PC-9 (cell line): Measurements from ENCODE around the gene RXRA. TPM values are rescaled to one million over a fixed set of nuclear protein-coding genes. Genes with fewer than 3 reads are reported as not detected.

Source experiments
- BruUV-seq: library from RNA; stranded (reverse); fragments of 400-500 nt; replicated peaks from 2 replicates; lab custom pipeline; 2021; lab: Mats Ljungman, UMichigan
- CTCF ChIA-PET: fragments of 300-600 bp; sonication (Branson Sonifier 250); formaldehyde crosslinking; loops from one replicate; lab custom pipeline; 2022; ENCODE audit warnings: antibody characterized with exemption; lab: Charles Lee
- POLR2A ChIA-PET: fragments of 300-600 bp; sonication (Branson Sonifier 250); formaldehyde crosslinking; loops from one replicate; lab custom pipeline; 2022; ENCODE audit warnings: antibody characterized with exemption; ENCODE audit not compliant: unreplicated experiment; lab: Charles Lee
- DNase-seq, 2 experiments: peaks; one replicate each; pipeline versions ENCODE4 v3.0.0 to v3.0.0-alpha.2; 2015 to 2022; ENCODE audit warnings: mixed read lengths in 1 of 2
- H2AFZ ChIP-seq: fragments of 200-600 bp; sonication (generic); 2 replicates; pipeline ENCODE4 v1.8.1; 2017; ENCODE audit warnings: antibody characterized with exemption
- H3F3A ChIP-seq: fragments of 200-600 bp; sonication (generic); 2 replicates; pipeline ENCODE4 v1.8.1; 2017; ENCODE audit warnings: antibody characterized with exemption, mild to moderate bottlenecking, low read depth; ENCODE audit not compliant: insufficient read depth
- H3K27ac ChIP-seq: fragments of 200-600 bp; sonication (generic); 2 replicates; pipeline ENCODE4 v1.6.1; 2016; ENCODE audit warnings: mixed run types
- H3K27me3 ChIP-seq: fragments of 200-600 bp; sonication (generic); 2 replicates; pipeline ENCODE4 v1.6.1; 2016; ENCODE audit warnings: low read depth, mixed run types; ENCODE audit not compliant: insufficient read depth
- H3K36me3 ChIP-seq: fragments of 200-600 bp; sonication (generic); 2 replicates; pipeline ENCODE4 v1.6.1; 2016; ENCODE audit warnings: low read depth, mixed run types
- H3K4me1 ChIP-seq: fragments of 200-600 bp; sonication (generic); replicated peaks from 2 replicates; pipeline ENCODE4 v1.6.1; 2016; ENCODE audit warnings: mixed run types; ENCODE audit not compliant: insufficient read depth
- H3K4me2 ChIP-seq: fragments of 200-600 bp; sonication (generic); 2 replicates; pipeline ENCODE4 v1.6.1; 2017; ENCODE audit warnings: mixed run types
- H3K4me3 ChIP-seq: fragments of 200-600 bp; sonication (generic); 2 replicates; pipeline ENCODE4 v1.6.1; 2016; ENCODE audit warnings: mixed run types
- H3K79me2 ChIP-seq: fragments of 200-600 bp; sonication (generic); 2 replicates; pipeline ENCODE4 v1.6.1; 2017; ENCODE audit warnings: low read depth, mixed run types
- H3K9me2 ChIP-seq: fragments of 200-600 bp; sonication (generic); 2 replicates; pipeline ENCODE4 v1.8.1; 2017; ENCODE audit warnings: mild to moderate bottlenecking; ENCODE audit not compliant: insufficient read depth
- H3K9me3 ChIP-seq: fragments of 200-600 bp; sonication (generic); 2 replicates; pipeline ENCODE4 v1.8.1; 2016; ENCODE audit warnings: low read depth; ENCODE audit not compliant: insufficient read depth
- H4K20me1 ChIP-seq: fragments of 200-600 bp; sonication (generic); 2 replicates; pipeline ENCODE4 v1.8.1; 2017; ENCODE audit not compliant: insufficient read depth
- CTCF ChIP-seq: fragments of 200-600 bp; sonication (generic); conservative IDR thresholded peaks from 2 replicates; pipeline ENCODE4 v1.6.1; 2017; ENCODE audit warnings: mixed run types, antibody characterized with exemption, mild to moderate bottlenecking, moderate library complexity
- EZH2 ChIP-seq: fragments of 200-600 bp; sonication (generic); IDR thresholded peaks from 2 replicates; pipeline ENCODE4 v1.8.0; 2017; ENCODE audit warnings: antibody characterized with exemption, low read depth
- intact Hi-C: fragments of 100-400 bp; cut with micrococcal nuclease; formaldehyde crosslinking; loops from one replicate; pipeline ENCODE4 v1.10.0; 2022; ENCODE audit not compliant: unreplicated experiment
- total RNA-seq: library from RNA; stranded (reverse); gene quantifications from 2 replicates; pipeline ENCODE4 v1.2.3, GENCODE V29; 2021

RXRA gene
- total RNA-seq, 1 experiment from 2014 or later, result 146 TPM

GRCh38 chr9:134476942-134477335, 150.7 kb downstream of the RXRA start:
- Histone ChIP-seq H3K79me2 (no peaks in the 10 kb centered on the region), H3K27me3 (peaks cover 47% of the 10 kb centered on the region), H3F3A (no peaks in the 10 kb centered on the region), H3K9me2 (no peaks in the 10 kb centered on the region), H3K9me3 (no peaks in the 10 kb centered on the region), H3K4me1 (no peaks in the 10 kb centered on the region), H3K4me2 (no peak overlapping the region), H2AFZ (no peak overlapping the region), H3K36me3 (no peaks in the 10 kb centered on the region), H3K4me3 (no peak overlapping the region), H3K27ac (no peak overlapping the region), H4K20me1 (no peaks in the 10 kb centered on the region)
- DNase-seq, result peak in 1 of 2 experiments; percentile 19
- TF ChIP-seq CTCF (no peak), EZH2 (no peak)
- POLR2A ChIA-PET, result no interaction called here
- intact Hi-C loops, result no loop called here
- CTCF ChIA-PET, result no interaction called here
- BruUV-seq, result no TSS peak

GRCh38 chr9:134477342-134477925, 151.2 kb downstream of the RXRA start:
- intact Hi-C loops, result no loop called here
- H2AFZ ChIP-seq, result no peak overlapping the region

GRCh38 chr9:134477927-134478326, 151.7 kb downstream of the RXRA start:
- DNase-seq, result no peak
- Histone ChIP-seq H3K27me3 (peaks cover 47% of the 10 kb centered on the region), H3K4me3 (no peak overlapping the region), H3K9me3 (no peaks in the 10 kb centered on the region), H3K9me2 (no peaks in the 10 kb centered on the region), H2AFZ (no peak overlapping the region), H3K4me2 (no peak overlapping the region), H4K20me1 (no peaks in the 10 kb centered on the region), H3K4me1 (no peaks in the 10 kb centered on the region), H3F3A (no peaks in the 10 kb centered on the region), H3K27ac (no peak overlapping the region), H3K79me2 (no peaks in the 10 kb centered on the region), H3K36me3 (no peaks in the 10 kb centered on the region)
- no peak for TF ChIP-seq CTCF
- no peak for TF ChIP-seq EZH2
- ChIA-PET POLR2A (no interaction called here), CTCF (no interaction called here)
- BruUV-seq, result no TSS peak
- intact Hi-C loops, result no loop called here

More at GRCh38 chr9:134477342-134477925, 151.2 kb downstream of the RXRA start:
- TF ChIP-seq EZH2, result no peak
- BruUV-seq, result no TSS peak
- Histone ChIP-seq H3K4me1 (no peaks in the 10 kb centered on the region), H3K4me2 (no peak overlapping the region), H3K4me3 (no peak overlapping the region), H4K20me1 (no peaks in the 10 kb centered on the region), H3K9me3 (no peaks in the 10 kb centered on the region), H3K27ac (no peak overlapping the region), H3K9me2 (no peaks in the 10 kb centered on the region), H3K36me3 (no peaks in the 10 kb centered on the region), H3K79me2 (no peaks in the 10 kb centered on the region), H3F3A (no peaks in the 10 kb centered on the region), H3K27me3 (peaks cover 47% of the 10 kb centered on the region)
- POLR2A ChIA-PET, result no interaction called here
- CTCF ChIA-PET, result no interaction called here
- peak in 1 of 2 experiments; percentile 10 for DNase-seq

GRCh38 chr9:134481762-134482161, 155.5 kb downstream of the RXRA start:
- Histone ChIP-seq H3K36me3 (no peaks in the 10 kb centered on the region), H3F3A (no peaks in the 10 kb centered on the region), H3K4me2 (no peak overlapping the region), H3K4me1 (no peaks in the 10 kb centered on the region), H2AFZ (no peak overlapping the region), H3K9me2 (no peaks in the 10 kb centered on the region), H3K27ac (no peak overlapping the region), H3K27me3 (peaks cover 84% of the 10 kb centered on the region), H3K79me2 (no peaks in the 10 kb centered on the region), H3K4me3 (no peak overlapping the region), H4K20me1 (no peaks in the 10 kb centered on the region), H3K9me3 (no peaks in the 10 kb centered on the region)
- DNase-seq, result no peak
- no TSS peak for BruUV-seq
- POLR2A ChIA-PET, result no interaction called here
- TF ChIP-seq CTCF (no peak), EZH2 (no peak)
- CTCF ChIA-PET, result no interaction called here
- intact Hi-C loops, result no loop called here
